BJ (cell line): ENCODE results near the gene SDSL. TPM values are rescaled to one million over a fixed set of nuclear protein-coding genes. Genes with fewer than 3 reads are reported as not detected.

Experiments
- CTCF ChIA-PET: fragments of 350-600 bp; formaldehyde crosslinking; extraction: SDS; loops from one replicate; lab custom pipeline; 2021; ENCODE audit warnings: antibody characterized with exemption, inconsistent platforms; lab: Yijun Ruan, JAX
- POLR2A ChIA-PET: fragments of 300-600 bp; sonication (Branson Sonifier 250); formaldehyde crosslinking; extraction: SDS; loops from one replicate; lab custom pipeline; 2021; ENCODE audit warnings: antibody characterized with exemption; lab: Charles Lee
- DNase-seq: peaks from one replicate; pipeline ENCODE4 v3.0.0-alpha.2; 2011; ENCODE audit warnings: low read depth
- H3K27me3 ChIP-seq: 2 replicates; pipeline ENCODE4 v1.6.0; 2011; ENCODE audit warnings: low read length; ENCODE audit not compliant: control insufficient read depth, insufficient read depth
- H3K36me3 ChIP-seq: 2 replicates; pipeline ENCODE4 v1.5.1; 2011; ENCODE audit warnings: low read length; ENCODE audit not compliant: control insufficient read depth, insufficient read depth
- H3K4me3 ChIP-seq: 2 replicates; pipeline ENCODE4 v1.5.1; 2011; ENCODE audit warnings: low read depth, mild to moderate bottlenecking, control low read depth, low read length
- polyA plus RNA-seq: library from polyadenylated mRNA; depleted of rRNA; stranded (reverse); fragments of >200 nt; gene quantifications from 2 replicates; pipeline ENCODE4 v1.2.3, GENCODE V29; 2011
- TF ChIP-seq, protein P1 (sequence below): IDR thresholded peaks from 2 replicates; pipeline ENCODE4 v1.5.1; 2011; ENCODE audit warnings: low read depth, mild to moderate bottlenecking, control low read depth, inconsistent platforms, low read length, moderate library complexity; ENCODE audit not compliant: insufficient read depth

Gene SDSL
- polyA plus RNA-seq, 1 experiment = 13.2 TPM

DNA sequence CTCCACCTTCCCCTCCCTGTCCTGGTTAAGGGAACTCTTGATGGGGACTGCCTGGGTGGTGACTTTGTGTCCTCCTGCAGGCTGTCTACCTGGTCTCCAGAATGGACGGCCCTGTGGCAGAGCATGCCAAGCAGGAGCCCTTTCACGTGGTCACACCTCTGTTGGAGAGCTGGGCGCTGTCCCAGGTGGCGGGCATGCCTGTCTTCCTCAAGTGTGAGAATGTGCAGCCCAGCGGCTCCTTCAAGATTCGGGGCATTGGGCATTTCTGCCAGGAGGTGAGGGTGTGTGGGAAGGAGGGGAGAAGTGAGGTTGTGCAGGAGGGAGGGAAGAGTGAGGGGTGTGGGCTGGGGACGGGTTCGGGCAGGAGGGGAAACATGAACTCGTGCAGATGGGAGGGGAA is 5.7 kb downstream of the SDSL start:
- Histone ChIP-seq H3K36me3 (no peaks in the 10 kb centered on the region), H3K27me3 (0 out of 2 replicates have a peak, but pooled peaks cover 1% of the 10 kb centered on the region), H3K4me3 (no peak overlapping the region)
- POLR2A ChIA-PET = no interaction called here
- DNase-seq = no peak
- TF ChIP-seq, protein P1, sequence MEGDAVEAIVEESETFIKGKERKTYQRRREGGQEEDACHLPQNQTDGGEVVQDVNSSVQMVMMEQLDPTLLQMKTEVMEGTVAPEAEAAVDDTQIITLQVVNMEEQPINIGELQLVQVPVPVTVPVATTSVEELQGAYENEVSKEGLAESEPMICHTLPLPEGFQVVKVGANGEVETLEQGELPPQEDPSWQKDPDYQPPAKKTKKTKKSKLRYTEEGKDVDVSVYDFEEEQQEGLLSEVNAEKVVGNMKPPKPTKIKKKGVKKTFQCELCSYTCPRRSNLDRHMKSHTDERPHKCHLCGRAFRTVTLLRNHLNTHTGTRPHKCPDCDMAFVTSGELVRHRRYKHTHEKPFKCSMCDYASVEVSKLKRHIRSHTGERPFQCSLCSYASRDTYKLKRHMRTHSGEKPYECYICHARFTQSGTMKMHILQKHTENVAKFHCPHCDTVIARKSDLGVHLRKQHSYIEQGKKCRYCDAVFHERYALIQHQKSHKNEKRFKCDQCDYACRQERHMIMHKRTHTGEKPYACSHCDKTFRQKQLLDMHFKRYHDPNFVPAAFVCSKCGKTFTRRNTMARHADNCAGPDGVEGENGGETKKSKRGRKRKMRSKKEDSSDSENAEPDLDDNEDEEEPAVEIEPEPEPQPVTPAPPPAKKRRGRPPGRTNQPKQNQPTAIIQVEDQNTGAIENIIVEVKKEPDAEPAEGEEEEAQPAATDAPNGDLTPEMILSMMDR = no peak
- CTCF ChIA-PET = interaction anchor here (1.0 kb wide), 1 partner anchor 10 kb away, joined by 3 read pairs; no protein-coding TSS in a partner anchor

- Histone ChIP-seq H3K27me3 (0 out of 2 replicates have a peak, but pooled peaks cover 1% of the 10 kb centered on the region), H3K36me3 (no peaks in the 10 kb centered on the region), H3K4me3 (no peak overlapping the region)
- ChIA-PET POLR2A (no interaction called here), CTCF (interaction anchor here (1.0 kb wide), 1 partner anchor 10 kb away, joined by 3 read pairs; no protein-coding TSS in a partner anchor)
- TF ChIP-seq, protein P1 = no peak
- DNase-seq = no peak
Measured at GRCh38 chr12:113428482-113428881, 6.3 kb downstream of the SDSL start.

GRCh38 chr12:113432986-113433385 is 10.8 kb downstream of the SDSL start:
- no peak overlapping the region for H3K4me3 ChIP-seq
- CTCF ChIA-PET = interaction anchor here (1.5 kb wide), 1 partner anchor 29 kb away, joined by 3 read pairs; no protein-coding TSS in a partner anchor
- POLR2A ChIA-PET = no interaction called here
- no peak for DNase-seq
- TF ChIP-seq, protein P1 = no peak
- H3K36me3 ChIP-seq = no peaks in the 10 kb centered on the region
- peaks cover 3% of the 10 kb centered on the region; the same call in 1 of the 2 replicates for H3K27me3 ChIP-seq

DNA sequence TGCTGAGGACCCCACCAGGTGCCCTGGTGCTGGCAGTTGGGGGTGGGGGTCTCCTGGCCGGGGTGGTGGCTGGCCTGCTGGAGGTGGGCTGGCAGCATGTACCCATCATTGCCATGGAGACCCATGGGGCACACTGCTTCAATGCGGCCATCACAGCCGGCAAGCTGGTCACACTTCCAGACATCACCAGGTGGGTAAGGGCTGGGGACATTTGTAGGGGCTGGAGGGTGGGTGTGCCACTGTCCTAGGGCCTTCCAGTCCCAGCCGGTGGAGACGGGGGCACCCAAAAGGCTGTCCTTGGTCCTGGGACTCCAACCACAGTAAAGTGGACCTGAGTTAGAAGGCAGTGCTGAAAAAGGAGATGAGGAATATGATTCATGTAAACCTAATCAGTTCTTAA is 13.2 kb downstream of the SDSL start:
- TF ChIP-seq, protein P1 = no peak
- peaks cover 1% of the 10 kb centered on the region; the same call in 1 of the 2 replicates for H3K27me3 ChIP-seq
- no peak for DNase-seq
- no peaks in the 10 kb centered on the region for H3K36me3 ChIP-seq
- H3K4me3 ChIP-seq = no peak overlapping the region
- CTCF ChIA-PET = interaction anchor here (1.0 to 2.4 kb wide), 2 partner anchors 10 to 122 kb away, joined by 3 to 11 read pairs; no protein-coding TSS in a partner anchor
- POLR2A ChIA-PET = no interaction called here

DNA sequence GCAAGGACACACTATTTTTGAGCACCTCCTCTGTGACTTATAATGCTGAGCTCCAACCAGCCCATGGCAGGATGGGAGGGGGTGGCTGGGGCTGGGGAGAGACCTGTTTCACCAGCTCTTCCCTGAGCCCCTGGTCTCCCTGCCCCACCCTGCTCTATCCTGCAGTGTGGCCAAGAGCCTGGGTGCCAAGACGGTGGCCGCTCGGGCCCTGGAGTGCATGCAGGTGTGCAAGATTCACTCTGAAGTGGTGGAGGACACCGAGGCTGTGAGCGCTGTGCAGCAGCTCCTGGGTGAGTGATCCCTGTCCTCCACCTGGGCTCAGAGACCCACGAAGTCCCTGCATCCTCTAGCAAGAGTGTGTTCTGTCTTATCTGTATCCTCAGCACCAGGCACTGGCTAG is 14.4 kb downstream of the SDSL start:
- TF ChIP-seq, protein P1 = no peak
- POLR2A ChIA-PET = no interaction called here
- Histone ChIP-seq H3K27me3 (peaks cover 6% of the 10 kb centered on the region), H3K36me3 (no peaks in the 10 kb centered on the region), H3K4me3 (no peak overlapping the region)
- no peak for DNase-seq
- CTCF ChIA-PET = no interaction called here
